ENCODE data around the gene SPTBN4.

Gene SPTBN4

GRCh38 chr19:40598918-40599307 lies 132.1 kb downstream of the SPTBN4 start (continued):
- TF ChIP-seq, protein P1, sequence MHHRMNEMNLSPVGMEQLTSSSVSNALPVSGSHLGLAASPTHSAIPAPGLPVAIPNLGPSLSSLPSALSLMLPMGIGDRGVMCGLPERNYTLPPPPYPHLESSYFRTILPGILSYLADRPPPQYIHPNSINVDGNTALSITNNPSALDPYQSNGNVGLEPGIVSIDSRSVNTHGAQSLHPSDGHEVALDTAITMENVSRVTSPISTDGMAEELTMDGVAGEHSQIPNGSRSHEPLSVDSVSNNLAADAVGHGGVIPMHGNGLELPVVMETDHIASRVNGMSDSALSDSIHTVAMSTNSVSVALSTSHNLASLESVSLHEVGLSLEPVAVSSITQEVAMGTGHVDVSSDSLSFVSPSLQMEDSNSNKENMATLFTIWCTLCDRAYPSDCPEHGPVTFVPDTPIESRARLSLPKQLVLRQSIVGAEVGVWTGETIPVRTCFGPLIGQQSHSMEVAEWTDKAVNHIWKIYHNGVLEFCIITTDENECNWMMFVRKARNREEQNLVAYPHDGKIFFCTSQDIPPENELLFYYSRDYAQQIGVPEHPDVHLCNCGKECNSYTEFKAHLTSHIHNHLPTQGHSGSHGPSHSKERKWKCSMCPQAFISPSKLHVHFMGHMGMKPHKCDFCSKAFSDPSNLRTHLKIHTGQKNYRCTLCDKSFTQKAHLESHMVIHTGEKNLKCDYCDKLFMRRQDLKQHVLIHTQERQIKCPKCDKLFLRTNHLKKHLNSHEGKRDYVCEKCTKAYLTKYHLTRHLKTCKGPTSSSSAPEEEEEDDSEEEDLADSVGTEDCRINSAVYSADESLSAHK (tag by site-specific recombination; IDR thresholded peaks at IDR 0.05): peak; percentile 85
- TF ChIP-seq EGR2 (tag by site-specific recombination; IDR thresholded peaks at IDR 0.05; ENCODE audit: low read depth) (no peak), ZNF114 (tag by site-specific recombination; IDR thresholded peaks at IDR 0.05) (no peak), KLF9 (tag by site-specific recombination; IDR thresholded peaks at IDR 0.05; ENCODE audit: low read depth) (no peak), ZNF10 (tag by site-specific recombination; IDR thresholded peaks at IDR 0.05) (no peak), ZNF623 (tag by site-specific recombination; IDR thresholded peaks at IDR 0.05) (no peak), ZNF335 (tag by site-specific recombination; conservative IDR thresholded peaks at IDR 0.05) (no peak), ZFP69B (tag by site-specific recombination; IDR thresholded peaks at IDR 0.05) (no peak), ZNF394 (tag by site-specific recombination; IDR thresholded peaks at IDR 0.05; ENCODE audit: borderline replicate concordance) (no peak), MEIS1 (CRISPR knock-in tag; IDR thresholded peaks at IDR 0.05; ENCODE audit: borderline replicate concordance) (no peak), ZNF214 (tag by site-specific recombination; IDR thresholded peaks at IDR 0.05; ENCODE audit: borderline replicate concordance) (no peak), ZNF518A (tag by site-specific recombination; conservative IDR thresholded peaks at IDR 0.05; ENCODE audit: low read depth) (no peak), ZNF140 (tag by site-specific recombination; IDR thresholded peaks at IDR 0.05) (no peak), ZIC2 (tag by site-specific recombination; IDR thresholded peaks at IDR 0.05) (no peak), KLF1 (tag by site-specific recombination; IDR thresholded peaks at IDR 0.05) (no peak; the same call in 1 of the 2 replicates), ZNF488 (tag by site-specific recombination; IDR thresholded peaks at IDR 0.05) (no peak), SP7 (tag by site-specific recombination; IDR thresholded peaks at IDR 0.05) (no peak), ZNF311 (tag by site-specific recombination; IDR thresholded peaks at IDR 0.05; ENCODE audit: borderline replicate concordance) (no peak), ZBTB1 (tag by site-specific recombination; IDR thresholded peaks at IDR 0.05) (no peak; the same call in 1 of the 2 replicates), ZNF626 (tag by site-specific recombination; IDR thresholded peaks at IDR 0.05) (no peak), ZFP37 (tag by site-specific recombination; IDR thresholded peaks at IDR 0.05) (no peak), HOXA7 (CRISPR knock-in tag; IDR thresholded peaks at IDR 0.05; ENCODE audit: borderline replicate concordance) (no peak), PRDM2 (tag by site-specific recombination; IDR thresholded peaks at IDR 0.05; ENCODE audit: borderline replicate concordance) (peak; percentile 94; the same call in 1 of the 2 replicates), IKZF3 (tag by site-specific recombination; IDR thresholded peaks at IDR 0.05) (no peak), ZNF514 (tag by site-specific recombination; IDR thresholded peaks at IDR 0.05) (no peak)
- TF ChIP-seq, protein P2, sequence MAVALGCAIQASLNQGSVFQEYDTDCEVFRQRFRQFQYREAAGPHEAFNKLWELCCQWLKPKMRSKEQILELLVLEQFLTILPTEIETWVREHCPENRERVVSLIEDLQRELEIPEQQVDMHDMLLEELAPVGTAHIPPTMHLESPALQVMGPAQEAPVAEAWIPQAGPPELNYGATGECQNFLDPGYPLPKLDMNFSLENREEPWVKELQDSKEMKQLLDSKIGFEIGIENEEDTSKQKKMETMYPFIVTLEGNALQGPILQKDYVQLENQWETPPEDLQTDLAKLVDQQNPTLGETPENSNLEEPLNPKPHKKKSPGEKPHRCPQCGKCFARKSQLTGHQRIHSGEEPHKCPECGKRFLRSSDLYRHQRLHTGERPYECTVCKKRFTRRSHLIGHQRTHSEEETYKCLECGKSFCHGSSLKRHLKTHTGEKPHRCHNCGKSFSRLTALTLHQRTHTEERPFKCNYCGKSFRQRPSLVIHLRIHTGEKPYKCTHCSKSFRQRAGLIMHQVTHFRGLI (tag by site-specific recombination; IDR thresholded peaks at IDR 0.05): no peak

Measured in HEK293 (cell line).